Measurements from ENCODE around the gene SH3RF3.

Gene SH3RF3

DNA sequence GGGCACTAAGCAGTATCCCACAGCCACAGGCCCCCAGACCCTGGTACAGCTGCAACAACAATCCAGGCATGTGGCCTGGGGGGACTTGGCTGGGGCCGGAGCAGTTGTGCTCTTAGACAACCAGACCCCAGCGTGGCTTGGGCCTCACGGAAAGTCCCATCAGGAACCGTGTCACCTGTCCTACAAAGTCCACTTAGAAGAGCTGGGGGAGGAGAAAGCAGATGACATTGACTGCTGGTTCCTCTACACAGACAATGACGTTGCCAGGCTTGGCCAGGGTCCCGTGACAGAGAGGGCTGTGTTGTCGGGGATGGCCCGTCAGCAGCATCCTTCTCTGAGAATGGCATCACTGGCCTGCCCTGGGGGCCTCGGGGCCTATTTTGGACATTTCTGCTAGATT, 360.3 kb downstream of the SH3RF3 start:
- DNase-seq, result no peak

- DNase-seq, result no peak
These were observed 364.4 kb downstream of the SH3RF3 start for GRCh38 chr2:109493176-109493935.

DNA sequence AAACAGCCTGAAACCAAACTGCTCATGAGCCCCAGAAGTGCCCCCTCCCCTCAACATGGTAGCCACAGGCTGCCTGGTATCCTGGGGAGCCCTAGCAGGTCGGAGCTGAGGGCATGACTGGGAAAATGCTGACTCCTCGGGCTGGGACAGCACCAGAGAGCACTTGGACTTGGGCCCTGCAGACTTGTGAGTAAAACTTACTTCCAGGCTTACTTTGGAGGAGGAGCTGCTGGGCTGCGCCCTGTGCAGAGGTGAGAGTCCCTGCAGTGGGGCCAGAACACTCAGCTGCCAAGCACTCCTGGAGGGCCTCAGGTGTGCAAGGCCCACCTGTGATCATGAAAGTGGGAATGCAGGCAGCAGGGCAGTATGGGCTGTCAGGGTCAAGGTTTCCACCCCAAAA, 365.3 kb downstream of the SH3RF3 start:
- DNase-seq, result no peak

GRCh38 chr2:109497463-109497862, 368.5 kb downstream of the SH3RF3 start:
- DNase-seq, result no peak

DNA sequence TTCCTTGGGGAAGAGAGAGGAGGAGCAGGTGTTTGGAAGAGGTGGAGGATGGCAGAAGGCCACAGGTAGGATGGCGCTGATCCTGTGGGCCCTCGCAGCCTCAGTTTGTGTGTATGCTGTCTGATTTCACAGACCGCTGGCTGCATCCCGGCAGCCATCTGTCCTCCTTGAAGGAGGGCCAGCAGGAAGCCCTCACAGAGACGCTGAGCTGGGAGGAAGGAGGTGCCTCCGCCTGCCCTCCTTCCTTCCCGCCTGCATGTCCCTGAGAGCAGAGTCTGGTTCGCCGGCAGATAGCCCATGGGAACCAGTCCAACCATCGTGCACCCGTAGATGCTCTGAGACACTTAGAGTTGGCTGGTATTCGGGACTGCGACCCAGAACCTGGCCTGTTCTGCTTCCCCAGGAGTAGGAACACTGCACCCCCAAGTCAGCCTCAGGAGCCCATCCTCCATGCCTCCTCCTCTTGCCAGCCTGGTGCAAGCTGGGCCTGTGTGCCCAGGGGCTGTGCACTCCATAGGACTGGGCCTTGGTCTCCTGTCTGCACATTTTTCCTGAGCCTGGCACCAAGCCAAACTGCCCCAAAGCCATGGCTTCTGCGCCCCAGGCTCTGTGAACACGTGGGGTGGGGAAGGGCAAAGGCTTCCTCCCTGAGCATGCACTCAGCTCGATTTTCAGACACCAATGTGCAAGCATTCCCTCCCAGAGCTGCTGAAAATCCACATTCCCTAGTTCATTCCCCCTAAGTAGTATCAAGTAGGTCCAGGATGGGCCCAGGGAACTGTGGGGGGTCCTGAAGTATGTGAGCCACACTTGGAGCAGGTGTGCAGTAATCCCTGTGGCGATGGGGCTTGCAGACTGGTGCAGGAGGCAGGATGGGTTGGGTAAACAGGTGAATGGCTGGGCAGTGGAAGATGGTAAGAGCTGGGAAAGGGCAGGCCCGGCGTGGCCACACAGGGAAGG, 369.2 kb downstream of the SH3RF3 start:
- DNase-seq, result no peak

DNA sequence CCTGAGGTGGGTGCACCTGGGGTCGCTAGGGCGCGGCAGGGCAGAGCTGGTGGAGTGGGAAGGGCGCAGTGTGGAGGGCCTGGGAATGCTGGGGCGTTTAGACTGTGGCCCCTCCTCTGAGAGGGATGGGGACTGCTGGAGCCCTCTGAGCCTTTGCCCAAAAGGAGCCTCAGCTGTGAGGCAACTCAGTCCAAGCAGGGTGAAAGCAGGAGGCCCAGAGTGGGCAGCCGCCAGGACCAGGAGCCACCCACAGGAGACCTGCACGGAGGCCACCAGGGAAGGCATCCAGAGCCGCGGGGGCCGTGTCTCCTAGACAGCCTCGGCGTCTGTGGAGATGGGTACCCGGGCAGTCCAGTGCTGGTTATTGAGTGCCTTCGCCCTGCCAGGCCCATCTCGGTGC, 369.9 kb downstream of the SH3RF3 start:
- no peak for DNase-seq

GRCh38 chr2:109499566-109499965, 370.6 kb downstream of the SH3RF3 start:
- no peak for DNase-seq

DNA sequence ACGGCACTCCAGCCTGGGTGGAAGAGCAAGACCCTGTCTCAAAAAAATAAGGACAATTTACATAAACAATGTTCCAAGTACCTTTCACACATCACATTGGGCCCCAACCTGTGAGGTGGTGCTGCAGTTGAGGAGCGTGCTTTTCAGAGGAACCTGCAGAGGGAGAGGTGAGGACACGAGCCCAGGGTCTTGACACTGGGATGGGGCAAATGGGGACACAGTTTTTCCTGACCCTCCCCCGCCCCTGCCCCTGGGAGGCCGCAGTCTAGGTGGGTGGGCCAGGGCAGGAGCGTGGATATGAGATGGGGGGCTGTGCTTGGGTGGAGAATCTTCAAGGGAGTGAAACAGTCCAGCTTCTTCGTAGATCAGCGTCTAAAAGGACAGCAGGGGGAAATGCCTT, 371.9 kb downstream of the SH3RF3 start:
- DNase-seq, result no peak

GRCh38 chr2:109501461-109501860, 372.5 kb downstream of the SH3RF3 start:
- no peak for DNase-seq

DNA sequence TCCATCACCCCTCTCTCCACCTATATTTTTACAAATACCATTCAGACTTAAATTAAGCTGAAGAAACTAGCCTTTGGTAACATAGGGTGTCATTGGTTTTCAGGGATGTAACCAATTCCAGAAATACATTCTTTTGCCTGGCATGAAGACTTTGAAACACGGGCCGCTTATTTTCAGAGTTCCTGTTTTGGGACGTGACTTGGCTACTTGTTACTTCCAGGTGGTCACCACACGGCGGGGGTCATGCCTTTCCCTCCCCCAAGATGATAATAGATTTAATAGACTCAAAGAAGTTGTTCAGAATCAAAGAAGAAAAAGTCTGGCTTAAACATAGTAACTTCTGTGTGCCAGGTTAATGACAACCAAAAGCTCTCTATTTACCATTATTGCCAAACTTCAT, 374.2 kb downstream of the SH3RF3 start:
- no peak for DNase-seq

DNA sequence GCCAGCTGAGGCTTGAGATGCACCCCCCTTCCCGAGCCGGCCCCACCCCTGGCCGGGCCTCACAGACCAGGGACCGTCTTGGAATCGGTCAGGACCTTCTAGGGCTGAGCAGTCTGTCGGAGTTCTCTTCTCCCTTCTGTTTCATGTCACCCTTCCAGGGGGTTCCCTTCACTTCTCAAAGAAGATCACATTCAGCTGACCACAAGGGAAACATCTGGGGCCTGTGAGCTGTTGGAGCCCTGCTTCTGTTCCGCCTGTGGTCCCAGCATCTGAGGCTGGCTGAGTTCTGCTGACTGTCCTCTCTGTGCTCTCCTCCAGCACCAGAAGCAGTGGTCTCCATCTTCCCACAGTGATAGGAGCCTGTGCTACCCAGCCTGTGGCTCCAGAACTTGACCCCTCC, 378.2 kb downstream of the SH3RF3 start:
- no peak for DNase-seq

DNA sequence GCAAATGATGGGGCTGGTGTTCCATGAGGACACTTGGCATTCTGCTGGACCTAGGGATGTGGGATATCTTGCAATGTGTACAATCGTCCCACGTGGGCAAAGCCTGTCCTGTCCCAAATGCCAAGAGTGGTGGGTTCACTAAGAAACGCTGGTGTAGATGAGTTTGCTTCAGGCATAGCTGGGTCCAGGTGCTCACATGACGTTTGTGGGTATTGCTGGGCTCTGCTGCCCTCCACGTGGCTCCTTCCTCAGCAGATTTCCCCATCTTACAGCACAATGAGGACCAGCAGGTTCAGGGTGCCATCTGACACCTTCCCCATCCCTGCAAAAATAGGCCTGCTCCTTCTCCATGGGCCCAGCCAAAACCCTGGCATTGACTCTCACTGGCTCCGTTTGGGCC, 378.8 kb downstream of the SH3RF3 start:
- DNase-seq, result no peak

DNA sequence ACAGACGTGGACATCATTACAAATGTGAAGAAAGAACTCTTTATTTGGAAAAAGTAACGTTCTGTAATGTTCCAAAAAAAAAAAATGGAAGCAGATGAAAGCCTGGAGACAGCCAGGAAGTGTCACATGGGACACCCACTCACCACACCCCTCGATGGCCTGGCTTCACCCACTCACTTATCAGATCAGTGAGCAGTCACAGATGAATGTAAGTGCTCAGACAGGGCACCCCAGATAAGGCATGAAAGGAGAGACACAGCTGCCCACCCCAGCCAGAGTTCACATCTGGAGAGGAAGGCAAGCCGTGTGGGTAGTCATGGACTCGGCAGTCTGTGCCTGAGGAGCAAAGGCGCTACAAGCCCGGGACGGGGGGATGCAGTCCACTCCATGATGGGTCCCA, 379.6 kb downstream of the SH3RF3 start:
- DNase-seq, result no peak

GRCh38 chr2:109510136-109511028, 381.4 kb downstream of the SH3RF3 start:
- DNase-seq, result no peak

GRCh38 chr2:109511168-109511567, 382.2 kb downstream of the SH3RF3 start:
- DNase-seq, result no peak

GRCh38 chr2:109512076-109512475, 383.1 kb downstream of the SH3RF3 start:
- DNase-seq, result no peak

GRCh38 chr2:109513230-109513629, 384.2 kb downstream of the SH3RF3 start:
- DNase-seq, result no peak

DNA sequence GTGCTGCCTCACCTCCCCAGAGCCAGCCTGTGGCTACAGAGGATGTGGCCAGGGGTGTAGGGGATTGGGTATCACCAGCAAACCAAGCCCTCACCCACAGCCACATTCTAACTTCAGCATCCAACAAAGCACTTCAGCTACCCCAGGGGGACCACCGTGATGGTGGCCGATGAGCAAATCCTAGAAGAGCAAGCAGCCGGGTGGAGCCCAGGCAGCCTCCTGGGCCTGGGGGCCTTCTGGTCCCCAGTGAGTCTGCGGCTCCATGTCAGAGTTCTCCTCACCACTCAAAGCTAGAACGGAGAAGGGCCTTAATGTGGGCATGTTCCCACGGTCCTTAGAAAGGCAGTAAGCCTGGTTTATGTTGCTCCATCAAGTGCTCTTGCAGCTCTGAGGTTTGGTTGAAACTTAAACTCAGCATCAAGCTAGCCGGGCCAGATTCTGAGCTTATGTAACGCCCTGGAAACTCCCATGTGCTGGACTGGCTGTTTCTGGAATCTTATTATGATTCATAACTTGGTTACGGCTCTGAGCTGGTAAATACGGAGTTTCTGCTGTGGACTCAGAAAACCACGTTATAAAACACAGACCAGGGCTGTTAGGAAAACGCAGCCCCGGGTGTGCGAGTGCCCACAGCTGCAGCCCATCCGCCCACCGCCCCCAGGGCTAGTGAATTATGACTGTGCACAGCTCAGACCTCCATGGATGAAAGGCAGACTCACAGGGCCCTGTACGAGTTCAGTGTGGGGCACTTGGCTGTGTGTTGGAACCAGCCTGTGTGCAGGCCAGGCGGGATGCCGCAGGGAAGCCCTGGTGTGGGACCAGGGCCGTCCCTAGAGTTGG, 385.0 kb downstream of the SH3RF3 start:
- no peak for DNase-seq

DNA sequence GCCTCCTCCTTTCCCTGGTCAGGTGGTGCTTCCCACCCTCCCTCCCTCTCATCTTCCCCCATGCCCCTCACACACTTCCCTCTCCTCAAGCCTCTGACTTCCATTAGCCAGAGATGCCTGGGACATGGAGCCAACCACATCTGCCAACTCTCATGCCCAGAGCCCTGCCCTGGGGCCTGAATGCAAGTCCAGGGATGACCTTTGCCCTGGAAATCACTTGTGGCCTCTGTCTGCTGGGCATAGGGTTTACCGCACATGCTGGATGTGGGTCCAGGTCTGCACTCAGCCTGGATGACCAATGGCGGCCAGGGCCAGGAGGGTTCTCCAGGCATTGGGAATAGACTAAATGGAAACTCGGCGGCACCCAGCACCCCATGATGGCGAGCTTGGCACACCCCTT, 385.9 kb downstream of the SH3RF3 start:
- DNase-seq, result no peak

- DNase-seq, result peak; percentile 2
These were observed 387.6 kb downstream of the SH3RF3 start for GRCh38 chr2:109516445-109517117.

DNA sequence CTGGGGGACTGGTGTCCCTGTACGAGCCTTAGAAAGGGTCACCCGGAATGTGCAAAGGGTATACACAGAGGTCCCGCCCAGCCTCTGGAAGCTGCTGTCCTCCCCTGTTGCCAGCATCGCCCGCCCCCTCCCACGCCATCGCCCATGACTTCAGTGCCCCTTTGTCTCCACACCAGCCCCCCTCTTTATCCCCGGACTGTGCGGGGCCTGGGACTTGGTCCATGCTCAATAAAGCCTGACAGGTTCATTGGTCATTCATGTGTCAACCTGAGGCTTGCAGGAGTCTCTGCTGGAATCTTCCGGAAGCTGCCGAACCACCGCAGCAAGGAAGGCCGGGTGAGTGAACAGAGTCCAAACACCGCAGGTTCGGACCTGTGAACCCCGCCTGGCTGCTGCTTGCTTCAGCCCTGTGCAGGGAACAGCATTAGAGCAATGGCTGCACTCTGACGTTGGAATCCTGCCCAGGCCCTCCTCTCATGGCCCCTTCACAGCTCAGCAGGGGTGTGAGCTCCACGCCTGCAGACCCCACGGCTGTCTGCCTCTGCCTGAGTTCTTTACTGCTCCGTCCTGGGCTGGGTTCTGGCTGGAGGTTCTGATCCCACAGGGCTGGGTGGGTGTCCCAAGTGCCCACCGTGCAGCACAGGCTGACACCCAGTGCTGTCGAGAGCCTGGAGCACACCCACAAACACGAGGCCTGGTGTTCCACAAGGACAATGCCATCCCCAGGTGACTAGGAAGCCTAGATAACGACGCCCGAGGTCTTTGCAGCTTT, 388.3 kb downstream of the SH3RF3 start:
- DNase-seq, result no peak
